ACC112 (cell line): Measurements from ENCODE around the gene TFAP2E.

Experiments used
- H2AFZ ChIP-seq: fragments of 200-600 bp; sonication (generic); one replicate; pipeline ENCODE4 v1.6.0; 2017; ENCODE audit warnings: antibody characterized with exemption, low read length; ENCODE audit not compliant: unreplicated experiment
- H3K27ac ChIP-seq: fragments of 200-600 bp; sonication (generic); 2 replicates; pipeline ENCODE4 v1.5.1; 2014; ENCODE audit warnings: low read depth, mild to moderate bottlenecking, antibody characterized with exemption, low read length, moderate library complexity
- H3K27me3 ChIP-seq: fragments of 200-600 bp; sonication (generic); 2 replicates; pipeline ENCODE4 v1.6.1; 2014; ENCODE audit warnings: mild to moderate bottlenecking, antibody characterized with exemption, low read length, moderate library complexity, mixed read lengths; ENCODE audit not compliant: insufficient read depth
- H3K36me3 ChIP-seq: fragments of 200-600 bp; sonication (generic); 2 replicates; pipeline ENCODE4 v1.6.1; 2016; ENCODE audit warnings: mild to moderate bottlenecking, antibody characterized with exemption, low read length, moderate library complexity, mixed read lengths; ENCODE audit not compliant: insufficient read depth
- H3K4me1 ChIP-seq: fragments of 200-600 bp; sonication (generic); one replicate; pipeline ENCODE4 v1.6.1; 2016; ENCODE audit warnings: low read length, mixed read lengths; ENCODE audit not compliant: insufficient read depth, unreplicated experiment, control insufficient read depth
- H3K4me3 ChIP-seq: fragments of 200-600 bp; sonication (generic); 2 replicates; pipeline ENCODE4 v1.5.1; 2014; ENCODE audit warnings: mild to moderate bottlenecking, low read depth, low read length
- H3K79me2 ChIP-seq: fragments of 200-600 bp; sonication (generic); one replicate; pipeline ENCODE4 v1.6.0; 2016; ENCODE audit warnings: low read length; ENCODE audit not compliant: control insufficient read depth, unreplicated experiment, insufficient read depth

TFAP2E gene

GRCh38 chr1:35539073-35539823, 33.9 kb upstream of the TFAP2E start:
- peak overlapping the region; percentile 47 for H3K4me3 ChIP-seq
- no peak overlapping the region for H2AFZ ChIP-seq
- no peaks in the 10 kb centered on the region for H3K27me3 ChIP-seq
- H3K27ac ChIP-seq = peak overlapping the region; percentile 73
- peaks cover 31% of the 10 kb centered on the region for H3K4me1 ChIP-seq
- peaks cover 29% of the 10 kb centered on the region for H3K79me2 ChIP-seq
- H3K36me3 ChIP-seq = peaks cover 4% of the 10 kb centered on the region; the same call in 1 of the 2 replicates

DNA sequence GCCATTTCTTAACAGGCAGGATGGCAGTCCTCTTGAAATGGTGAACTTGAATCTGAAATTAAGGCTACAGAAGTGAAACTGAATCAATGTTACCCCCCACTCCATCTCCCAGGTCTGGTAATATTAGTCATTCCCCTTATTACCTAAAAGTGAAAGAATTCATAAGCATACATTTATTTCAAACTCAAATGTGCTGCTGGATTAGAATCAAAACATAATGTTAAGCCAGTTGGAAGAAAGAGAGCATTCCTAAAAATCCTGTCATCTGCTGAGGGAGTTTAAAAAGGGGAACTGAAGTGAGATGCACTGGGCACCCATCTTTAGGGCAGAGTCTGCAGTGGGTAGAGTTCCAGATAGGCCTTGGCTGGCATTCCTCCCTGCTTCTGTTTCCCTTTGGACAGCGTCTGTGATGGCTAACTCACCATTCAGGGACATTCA, 33.3 kb upstream of the TFAP2E start:
- H3K27ac ChIP-seq = peak overlapping the region; percentile 73

GRCh38 chr1:35544976-35545375, 28.1 kb upstream of the TFAP2E start:
- Histone ChIP-seq H3K36me3 (peaks cover 14% of the 10 kb centered on the region), H3K79me2 (peaks cover 32% of the 10 kb centered on the region), H3K27ac (no peak overlapping the region)

More for the DNA sequence above, 33.3 kb upstream of the TFAP2E start:
- H3K4me1 ChIP-seq = peaks cover 31% of the 10 kb centered on the region
- H2AFZ ChIP-seq = no peak overlapping the region
- H3K27me3 ChIP-seq = no peaks in the 10 kb centered on the region
- peaks cover 34% of the 10 kb centered on the region for H3K79me2 ChIP-seq
- peak overlapping the region; percentile 47 for H3K4me3 ChIP-seq
- H3K36me3 ChIP-seq = peaks cover 4% of the 10 kb centered on the region; the same call in 1 of the 2 replicates

GRCh38 chr1:35546614-35547013, 26.5 kb upstream of the TFAP2E start:
- H3K4me3 ChIP-seq = no peak overlapping the region
- peaks cover 34% of the 10 kb centered on the region for H3K79me2 ChIP-seq
- no peaks in the 10 kb centered on the region for H3K27me3 ChIP-seq
- no peaks in the 10 kb centered on the region for H3K4me1 ChIP-seq
- peaks cover 17% of the 10 kb centered on the region for H3K36me3 ChIP-seq
- no peak overlapping the region for H3K27ac ChIP-seq
- H2AFZ ChIP-seq = no peak overlapping the region

More at GRCh38 chr1:35544976-35545375, 28.1 kb upstream of the TFAP2E start:
- H3K4me1 ChIP-seq = peaks cover 9% of the 10 kb centered on the region
- H3K4me3 ChIP-seq = no peak overlapping the region
- no peaks in the 10 kb centered on the region for H3K27me3 ChIP-seq
- H2AFZ ChIP-seq = no peak overlapping the region

GRCh38 chr1:35553851-35554250, 19.3 kb upstream of the TFAP2E start:
- H3K27ac ChIP-seq = no peak overlapping the region
- no peak overlapping the region for H3K4me3 ChIP-seq
- H3K79me2 ChIP-seq = peaks cover 34% of the 10 kb centered on the region
- H3K36me3 ChIP-seq = peaks cover 17% of the 10 kb centered on the region
- H3K4me1 ChIP-seq = peaks cover 30% of the 10 kb centered on the region
- no peak overlapping the region for H2AFZ ChIP-seq
- no peaks in the 10 kb centered on the region for H3K27me3 ChIP-seq

DNA sequence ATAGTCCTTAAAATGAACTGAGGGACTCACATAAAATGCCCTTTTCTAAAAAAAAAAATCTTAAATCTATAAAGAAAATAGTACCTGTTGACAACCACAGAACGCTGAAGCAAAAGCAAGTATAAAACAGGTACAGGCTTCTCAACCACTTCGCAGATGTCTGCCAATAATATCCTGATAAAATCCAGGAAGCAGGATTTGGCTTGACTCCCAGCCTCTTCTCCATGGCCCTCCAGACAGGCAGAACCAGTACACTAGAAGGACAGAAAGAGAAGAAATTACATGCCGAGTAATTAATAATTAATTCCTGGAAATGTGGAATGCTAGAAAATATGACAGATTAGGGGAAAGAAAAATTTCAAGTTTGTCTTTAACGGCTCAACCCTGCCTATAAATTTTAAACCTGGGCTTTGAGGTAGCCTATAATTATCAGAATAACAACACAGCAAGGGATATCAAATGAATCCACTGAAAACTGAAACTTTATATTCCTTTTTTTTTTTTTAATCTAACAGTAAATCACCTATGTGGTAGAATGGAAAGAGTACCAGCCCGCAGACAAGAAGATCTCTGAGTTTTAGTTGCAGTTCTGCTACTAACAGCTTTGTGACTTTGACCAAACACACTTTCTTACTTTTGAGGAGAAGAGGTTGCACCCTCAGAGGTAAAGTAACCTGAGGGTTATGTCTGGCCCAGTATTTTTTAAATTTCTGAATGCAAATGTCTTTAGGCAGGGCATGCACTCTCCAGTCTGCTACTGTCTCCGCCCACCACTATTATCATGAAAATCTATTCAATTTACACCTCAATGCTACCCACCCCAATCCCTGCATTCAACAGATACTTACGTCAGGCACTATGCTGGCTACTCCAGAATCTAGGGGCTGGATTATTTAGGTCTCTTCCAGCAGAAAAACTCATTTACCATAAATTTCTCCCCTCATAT, 18.6 kb upstream of the TFAP2E start:
- H2AFZ ChIP-seq = no peak overlapping the region
- peaks cover 37% of the 10 kb centered on the region for H3K79me2 ChIP-seq
- H3K27ac ChIP-seq = peak overlapping the region; percentile 77
- no peaks in the 10 kb centered on the region for H3K27me3 ChIP-seq
- peaks cover 36% of the 10 kb centered on the region for H3K4me1 ChIP-seq
- H3K4me3 ChIP-seq = peak overlapping the region; percentile 94
- peaks cover 11% of the 10 kb centered on the region for H3K36me3 ChIP-seq

- H3K79me2 ChIP-seq = peaks cover 35% of the 10 kb centered on the region
- peak overlapping the region; percentile 77 for H3K27ac ChIP-seq
- no peaks in the 10 kb centered on the region for H3K27me3 ChIP-seq
- H3K4me1 ChIP-seq = peaks cover 36% of the 10 kb centered on the region
- H3K4me3 ChIP-seq = peak overlapping the region; percentile 94
- H2AFZ ChIP-seq = no peak overlapping the region
- peaks cover 8% of the 10 kb centered on the region; the same call in 1 of the 2 replicates for H3K36me3 ChIP-seq
Observed at GRCh38 chr1:35555212-35555584, 17.9 kb upstream of the TFAP2E start.

GRCh38 chr1:35555601-35556477, 17.3 kb upstream of the TFAP2E start:
- peak overlapping the region; percentile 77 for H3K27ac ChIP-seq
- peaks cover 40% of the 10 kb centered on the region for H3K79me2 ChIP-seq

GRCh38 chr1:35556484-35557117, 16.5 kb upstream of the TFAP2E start:
- H3K4me1 ChIP-seq = peaks cover 39% of the 10 kb centered on the region
- H3K27me3 ChIP-seq = no peaks in the 10 kb centered on the region
- H3K4me3 ChIP-seq = peak overlapping the region; percentile 94
- H3K36me3 ChIP-seq = peaks cover 7% of the 10 kb centered on the region; the same call in 1 of the 2 replicates
- H2AFZ ChIP-seq = peak overlapping the region; percentile 60
- peaks cover 40% of the 10 kb centered on the region for H3K79me2 ChIP-seq
- peak overlapping the region; percentile 77 for H3K27ac ChIP-seq

More at GRCh38 chr1:35555601-35556477, 17.3 kb upstream of the TFAP2E start:
- H3K4me3 ChIP-seq = peak overlapping the region; percentile 94
- peaks cover 36% of the 10 kb centered on the region for H3K4me1 ChIP-seq
- H2AFZ ChIP-seq = no peak overlapping the region
- no peaks in the 10 kb centered on the region for H3K27me3 ChIP-seq
- peaks cover 8% of the 10 kb centered on the region; the same call in 1 of the 2 replicates for H3K36me3 ChIP-seq
